PFSK-1 (cell line): Measurements from ENCODE around the gene DBT.

Source experiments
- POLR2AphosphoS5 ChIP-seq: IDR thresholded peaks from 2 replicates; pipeline ENCODE4 v1.6.1; 2012; ENCODE audit warnings: low read depth, mild to moderate bottlenecking, control low read depth, low read length, moderate library complexity
- SIN3A ChIP-seq: IDR thresholded peaks from 2 replicates; pipeline ENCODE4 v1.6.1; 2012; ENCODE audit warnings: mild to moderate bottlenecking, low read length, moderate library complexity, borderline replicate concordance; ENCODE audit not compliant: insufficient read depth

DNA sequence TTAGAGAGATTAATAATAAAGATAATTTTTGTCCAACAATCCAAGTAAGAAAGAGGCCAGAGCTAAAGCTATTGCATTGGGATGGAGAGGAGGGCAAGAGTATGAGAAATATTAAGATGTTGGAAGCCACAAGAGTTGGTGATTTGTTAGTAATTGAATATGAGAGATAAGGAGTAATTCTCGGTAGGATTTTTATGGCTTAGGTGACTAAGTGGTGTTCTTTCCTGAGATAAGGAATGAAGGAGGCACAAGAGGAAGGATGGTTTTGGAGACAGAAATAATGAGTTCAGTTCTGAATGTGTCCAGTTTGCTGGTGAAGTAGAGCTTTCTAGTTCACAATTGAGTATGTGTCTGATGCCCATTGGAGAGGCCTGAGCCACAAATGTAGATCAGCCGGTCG lies 107.3 kb downstream of the DBT start:
- TF ChIP-seq POLR2AphosphoS5 (no peak), SIN3A (no peak)
